IMR-90 (cell line): ENCODE results near the gene IFITM10. TPM values are rescaled to one million over a fixed set of nuclear protein-coding genes. Genes with fewer than 3 reads are reported as not detected.
"Not testable (repeated sequence)": the region's sequence is repeated elsewhere in the genome, so short reads cannot be mapped to it uniquely, and the experiment has no call there.

Experiments
- ATAC-seq: fragments of 200-7000 bp; cut with Tn5 transposase; 2 replicates; pipeline ENCODE4 v1.9.1; 2020; ENCODE audit warnings: low read depth, mild to moderate bottlenecking, moderate library complexity
- BruUV-seq: library from RNA; stranded (reverse); fragments of 400-500 nt; replicated peaks from 2 replicates; lab custom pipeline; 2021; lab: Mats Ljungman, UMichigan
- CTCF ChIA-PET: fragments of 300-600 bp; formaldehyde crosslinking; extraction: SDS; loops from one replicate; lab custom pipeline; 2021; ENCODE audit warnings: antibody characterized with exemption; lab: Yijun Ruan, JAX
- POLR2A ChIA-PET: fragments of 300-600 bp; sonication (Branson Sonifier 250); formaldehyde crosslinking; loops from one replicate; lab custom pipeline; 2022; ENCODE audit warnings: antibody characterized with exemption; ENCODE audit not compliant: unreplicated experiment; lab: Charles Lee
- DNase-seq: peaks from one replicate; pipeline ENCODE4 v3.0.0; 2013
- H2AFZ ChIP-seq: replicated peaks from 2 replicates; pipeline ENCODE3; 2013; ENCODE audit warnings: low read length, mild to moderate bottlenecking; ENCODE audit not compliant: poor library complexity
- H2AK5ac ChIP-seq: 2 replicates; pipeline ENCODE4 v1.6.1; 2013; ENCODE audit warnings: low read depth, low read length, inconsistent platforms
- H2AK9ac ChIP-seq: replicated peaks from 2 replicates; pipeline ENCODE3; 2013; ENCODE audit warnings: mild to moderate bottlenecking, low read depth, low read length, moderate library complexity; ENCODE audit not compliant: poor library complexity
- H2BK120ac ChIP-seq: 2 replicates; pipeline ENCODE4 v1.6.1; 2013; ENCODE audit warnings: low read depth, low read length, inconsistent platforms
- H2BK15ac ChIP-seq: 3 replicates; pipeline ENCODE4 v1.6.1; 2013; ENCODE audit warnings: low read depth, low read length, inconsistent platforms
- H2BK20ac ChIP-seq: 2 replicates; pipeline ENCODE4 v1.6.1; 2013; ENCODE audit warnings: low read depth, mild to moderate bottlenecking, inconsistent platforms, low read length, moderate library complexity
- H2BK5ac ChIP-seq: 2 replicates; pipeline ENCODE4 v1.6.1; 2013; ENCODE audit warnings: mild to moderate bottlenecking, low read depth, low read length, inconsistent platforms; ENCODE audit not compliant: poor library complexity, severe bottlenecking
- H3K14ac ChIP-seq: replicated peaks from 2 replicates; pipeline ENCODE4 v1.6.1; 2013; ENCODE audit warnings: low read depth, low read length, inconsistent platforms
- H3K18ac ChIP-seq: 2 replicates; pipeline ENCODE4 v1.6.1; 2013; ENCODE audit warnings: low read depth, low read length, control low read depth
- H3K23ac ChIP-seq: 2 replicates; pipeline ENCODE4 v1.6.1; 2013; ENCODE audit warnings: low read depth, low read length, inconsistent platforms
- H3K27ac ChIP-seq: 2 replicates; pipeline ENCODE4 v1.5.1; 2013; ENCODE audit warnings: mild to moderate bottlenecking, control low read depth, low read length; ENCODE audit not compliant: insufficient read depth
- H3K27me3 ChIP-seq: 2 replicates; pipeline ENCODE4 v1.6.1; 2013; ENCODE audit warnings: low read length; ENCODE audit not compliant: control insufficient read depth, insufficient read depth
- H3K36me3 ChIP-seq: 2 replicates; pipeline ENCODE4 v1.6.1; 2013; ENCODE audit warnings: low read length, mixed read lengths; ENCODE audit not compliant: control insufficient read depth, insufficient read depth
- H3K4ac ChIP-seq: 2 replicates; pipeline ENCODE4 v1.6.1; 2013; ENCODE audit warnings: low read depth, low read length, inconsistent platforms
- H3K4me1 ChIP-seq: 2 replicates; pipeline ENCODE4 v1.6.1; 2013; ENCODE audit warnings: low read length, mixed read lengths; ENCODE audit not compliant: control insufficient read depth, insufficient read depth
- H3K4me2 ChIP-seq: 2 replicates; pipeline ENCODE4 v1.6.1; 2013; ENCODE audit warnings: low read depth, mild to moderate bottlenecking, control low read depth, low read length, moderate library complexity
- H3K4me3 ChIP-seq: 2 replicates; pipeline ENCODE4 v1.5.1; 2013; ENCODE audit warnings: low read depth, mild to moderate bottlenecking, control low read depth, low read length, moderate library complexity; ENCODE audit not compliant: insufficient read depth
- H3K56ac ChIP-seq: 2 replicates; pipeline ENCODE4 v1.6.1; 2013; ENCODE audit warnings: low read length, inconsistent platforms; ENCODE audit not compliant: insufficient read depth; ENCODE audit errors: extremely low read depth
- H3K79me1 ChIP-seq, 2 experiments: 2 replicates each; pipeline ENCODE4 v1.6.1; 2013; ENCODE audit warnings: low read length in 2 of 2, inconsistent platforms in 1 of 2, low read depth in 1 of 2
- H3K9ac ChIP-seq: 2 replicates; pipeline ENCODE4 v1.6.1; 2013; ENCODE audit warnings: low read depth, low read length, control low read depth
- H3K9me1 ChIP-seq: 2 replicates; pipeline ENCODE4 v1.6.1; 2013; ENCODE audit warnings: low read length, inconsistent platforms; ENCODE audit not compliant: insufficient read depth
- H3K9me3 ChIP-seq: 2 replicates; pipeline ENCODE4 v1.6.1; 2013; ENCODE audit warnings: low read length; ENCODE audit not compliant: control insufficient read depth, insufficient read depth
- H4K20me1 ChIP-seq: 2 replicates; pipeline ENCODE4 v1.6.1; 2013; ENCODE audit warnings: low read length, inconsistent platforms; ENCODE audit not compliant: insufficient read depth
- H4K5ac ChIP-seq: 2 replicates; pipeline ENCODE4 v1.6.1; 2013; ENCODE audit warnings: mild to moderate bottlenecking, low read depth, low read length, control low read depth
- H4K8ac ChIP-seq, 2 experiments: 2 replicates each; pipeline ENCODE4 v1.6.1; 2013; ENCODE audit warnings: low read depth in 2 of 2, low read length in 2 of 2, control low read depth in 1 of 2, inconsistent platforms in 1 of 2
- H4K91ac ChIP-seq: 2 replicates; pipeline ENCODE4 v1.6.1; 2013; ENCODE audit warnings: low read depth, low read length, inconsistent platforms; ENCODE audit not compliant: insufficient read depth
- WGBS, 2 experiments: methylation state at CpG; one replicate each; pipeline versions ENCODE4 v1.1.5 to v1.1.7; 2013; ENCODE audit warnings: missing lambda C conversion rate in 2 of 2; ENCODE audit not compliant: insufficient read length in 1 of 2; ENCODE audit errors: extremely low coverage in 2 of 2; 5-methylcytosine and 5-hydroxymethylcytosine counted together
- dilution Hi-C: fragments of 300-500 bp; cut with HindIII; formaldehyde crosslinking; loops from one replicate; pipeline ENCODE4 v1.14.3; 2018; ENCODE audit warnings: low sequenced_read_pairs; ENCODE audit not compliant: unreplicated experiment
- in situ Hi-C: fragments of 300-500 bp; cut with MboI; formaldehyde crosslinking; loops from 3 replicates; pipeline ENCODE4 v1.14.3; 2019; ENCODE audit warnings: low sequenced_read_pairs, inconsistent platforms, mixed read lengths
- intact Hi-C: fragments of 100-400 bp; cut with micrococcal nuclease; formaldehyde crosslinking; loops from 2 replicates; pipeline ENCODE4 v1.10.0; 2022
- polyA plus RNA-seq, 3 experiments: library from polyadenylated mRNA; depleted of rRNA; stranded (reverse); fragments of >200 nt; gene quantifications; 2 replicates each; pipeline ENCODE4 v1.2.3, GENCODE V29; 2012; ENCODE audit warnings: low replicate concordance in 1 of 3
- total RNA-seq: library from RNA; depleted of rRNA; stranded (reverse); fragments of >200 nt; gene quantifications from 2 replicates; pipeline ENCODE4 v1.2.3, GENCODE V29; 2012

IFITM10 gene
- total and polyA plus RNA-seq, 2 of the 4 experiments (the other 2 are of a cell fraction): 0.15 to 0.18 TPM

DNA sequence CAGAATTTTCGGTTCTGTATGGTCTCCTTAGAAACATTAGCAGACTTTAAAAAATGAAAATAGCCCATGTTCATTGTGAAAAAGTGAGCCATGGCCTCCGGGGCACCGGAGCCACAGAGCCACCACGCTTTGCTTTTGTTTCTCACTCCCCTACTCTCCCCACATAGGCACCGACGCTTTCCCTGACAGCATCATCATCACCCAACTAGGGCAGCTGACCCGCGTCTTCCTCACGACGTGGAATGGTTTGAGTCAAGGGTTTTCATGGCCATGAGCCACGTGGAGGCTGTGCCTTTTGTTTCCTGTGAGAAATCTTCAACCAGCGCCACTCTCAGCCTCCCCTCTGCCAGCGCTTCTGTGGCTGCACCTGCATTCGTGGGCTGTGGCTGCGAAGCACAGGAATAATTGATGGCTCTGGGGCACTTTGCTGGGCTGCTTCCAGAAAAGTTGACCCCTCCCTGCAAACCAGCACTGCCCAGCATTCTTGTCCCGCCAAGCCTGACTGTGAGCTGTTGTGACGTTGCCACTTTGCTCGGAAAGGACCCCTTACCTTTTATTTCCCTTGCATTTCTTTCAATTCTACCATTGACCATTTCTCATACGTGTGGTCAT is 62.0 kb downstream of the IFITM10 start:
- in situ Hi-C loops, H3K9me1 ChIP-seq, H3K9me3 ChIP-seq, H3K4ac ChIP-seq, H3K14ac ChIP-seq, H2AFZ ChIP-seq, H2BK20ac ChIP-seq, H3K79me1 ChIP-seq, H3K4me1 ChIP-seq, ATAC-seq, H2BK120ac ChIP-seq, H4K20me1 ChIP-seq, H3K56ac ChIP-seq, POLR2A ChIA-PET, H4K91ac ChIP-seq, H3K36me3 ChIP-seq, BruUV-seq, dilution Hi-C loops, H2BK5ac ChIP-seq, H2BK15ac ChIP-seq, H3K9ac ChIP-seq, H4K8ac ChIP-seq, intact Hi-C loops, H2AK9ac ChIP-seq, DNase-seq, H3K4me3 ChIP-seq, H3K18ac ChIP-seq, H2AK5ac ChIP-seq, H3K4me2 ChIP-seq, H4K5ac ChIP-seq, H3K27ac ChIP-seq, H3K23ac ChIP-seq: not testable (repeated sequence)
- CTCF ChIA-PET: interaction anchor here (0.6 kb wide), 1 partner anchor 464 kb away, joined by 3 read pairs; no protein-coding TSS in a partner anchor
- 43% methylated on average over 1 of the region's 19 CpGs; no CpG with 5 or more reads in 1 of the 2 experiments for WGBS, 2 experiments
- peaks cover 37% of the 10 kb centered on the region for H3K27me3 ChIP-seq

DNA sequence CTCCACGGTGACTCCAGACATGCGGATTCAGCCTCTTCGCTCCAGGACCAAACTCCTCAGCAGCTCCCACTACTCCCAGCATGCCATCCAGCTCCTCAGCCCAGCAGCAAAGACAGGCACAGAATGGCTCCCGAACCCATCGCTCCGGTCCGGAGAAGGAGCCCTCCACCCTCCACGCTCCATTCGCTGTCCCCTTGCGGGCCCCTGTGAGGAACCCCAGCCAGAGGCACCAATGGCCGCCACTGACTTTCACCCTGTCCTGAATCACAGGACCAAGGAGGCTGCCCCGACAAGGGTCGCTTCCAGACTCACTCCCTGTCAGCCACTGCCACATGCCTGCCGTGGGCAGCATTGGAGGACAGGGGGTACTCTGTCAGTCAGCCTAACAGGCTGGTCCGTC is 64.2 kb downstream of the IFITM10 start:
- H2BK120ac ChIP-seq, H3K9ac ChIP-seq, H3K18ac ChIP-seq, ATAC-seq, H4K20me1 ChIP-seq, H3K4me2 ChIP-seq, POLR2A ChIA-PET, H4K91ac ChIP-seq, H2BK20ac ChIP-seq, H2AK9ac ChIP-seq, BruUV-seq, H3K9me3 ChIP-seq, H3K36me3 ChIP-seq, H3K23ac ChIP-seq, CTCF ChIA-PET, H3K79me1 ChIP-seq, H3K9me1 ChIP-seq, DNase-seq, H3K4me3 ChIP-seq, H3K4me1 ChIP-seq, H2AK5ac ChIP-seq, H3K4ac ChIP-seq, dilution Hi-C loops, H2BK5ac ChIP-seq, H2BK15ac ChIP-seq, H3K27ac ChIP-seq, H2AFZ ChIP-seq, in situ Hi-C loops, H3K14ac ChIP-seq, H4K8ac ChIP-seq, H4K5ac ChIP-seq, H3K56ac ChIP-seq, intact Hi-C loops: not testable (repeated sequence)
- WGBS, 2 experiments: no CpG with 5 or more reads among the region's 15 CpGs
- peaks cover 28% of the 10 kb centered on the region for H3K27me3 ChIP-seq
